Tibial nerve (tissue), 4 donors: ENCODE data around the gene LPCAT2. TPM values are rescaled to one million over a fixed set of nuclear protein-coding genes. Genes with fewer than 3 reads are reported as not detected.
A peak's percentile ranks its signal among the peaks of the same experiment; 100 is the strongest.

Experiments used
- DNase-seq, 2 donors: peaks; one replicate each; pipeline ENCODE4 v3.0.0-alpha.2; 2019; ENCODE audit warnings: low spot score in 2 of 2
- H3K27ac ChIP-seq, 4 donors: fragments of 200-600 bp; sonication (generic) in 3 of 4; one replicate each; pipeline ENCODE4 v1.5.1; 2017 to 2019; ENCODE audit warnings: mild to moderate bottlenecking in 1 of 4
- H3K27me3 ChIP-seq, 2 donors: fragments of 200-600 bp; sonication (generic) in 1 of 2; one replicate each; pipeline versions ENCODE4 v1.5.1 to v1.6.0; 2017 to 2019
- H3K36me3 ChIP-seq, 3 donors: fragments of 200-600 bp; sonication (generic); one replicate each; pipeline ENCODE4 v1.5.1; 2018 to 2019
- H3K4me1 ChIP-seq, 4 donors: fragments of 200-600 bp; sonication (generic) in 3 of 4; one replicate each; pipeline ENCODE4 v1.5.1; 2017 to 2019
- H3K4me3 ChIP-seq, 4 donors: fragments of 200-600 bp; sonication (generic) in 3 of 4; one replicate each; pipeline ENCODE4 v1.5.1; 2017 to 2019; ENCODE audit warnings: mild to moderate bottlenecking in 1 of 4, moderate library complexity in 1 of 4
- H3K9me3 ChIP-seq, 4 donors: fragments of 200-600 bp; sonication (generic) in 3 of 4; one replicate each; pipeline ENCODE4 v1.5.1; 2017 to 2019
- EP300 ChIP-seq, 2 donors: sonication (generic); formaldehyde crosslinking; IDR thresholded peaks; one replicate each; pipeline ENCODE4 v1.6.1; 2017; ENCODE audit warnings: antibody characterized with exemption in 2 of 2, mild to moderate bottlenecking in 1 of 2
- POLR2A ChIP-seq, 2 donors: fragments of 450-650 bp; IDR thresholded peaks; one replicate each; pipeline ENCODE4 v1.6.1; 2017; ENCODE audit warnings: antibody characterized with exemption in 2 of 2, mild to moderate bottlenecking in 2 of 2, moderate library complexity in 2 of 2
- WGBS, 2 donors: methylation state at CpG; one replicate each; pipeline ENCODE4 v1.1.5; 2018; 5-methylcytosine and 5-hydroxymethylcytosine counted together
- total RNA-seq, 4 donors: library from RNA; depleted of rRNA; stranded (reverse); fragments of >200 nt; gene quantifications; one replicate each; pipeline ENCODE4 v1.1.0, GENCODE V29; 2016
- TF ChIP-seq, protein P1 (sequence below), 5 experiments: fragments of 200-600 bp in 3 of 5; fragments of 450-650 bp in 2 of 5; sonication (generic) in 3 of 5; IDR thresholded peaks; one replicate each; pipeline ENCODE4 v1.5.1; 2016 to 2019; ENCODE audit warnings: antibody characterized with exemption in 5 of 5, mild to moderate bottlenecking in 3 of 5, moderate library complexity in 2 of 5

LPCAT2 gene
- total RNA-seq, 4 donors from 2014 or later: 14.9 to 33.4 (median 24.0) TPM

DNA sequence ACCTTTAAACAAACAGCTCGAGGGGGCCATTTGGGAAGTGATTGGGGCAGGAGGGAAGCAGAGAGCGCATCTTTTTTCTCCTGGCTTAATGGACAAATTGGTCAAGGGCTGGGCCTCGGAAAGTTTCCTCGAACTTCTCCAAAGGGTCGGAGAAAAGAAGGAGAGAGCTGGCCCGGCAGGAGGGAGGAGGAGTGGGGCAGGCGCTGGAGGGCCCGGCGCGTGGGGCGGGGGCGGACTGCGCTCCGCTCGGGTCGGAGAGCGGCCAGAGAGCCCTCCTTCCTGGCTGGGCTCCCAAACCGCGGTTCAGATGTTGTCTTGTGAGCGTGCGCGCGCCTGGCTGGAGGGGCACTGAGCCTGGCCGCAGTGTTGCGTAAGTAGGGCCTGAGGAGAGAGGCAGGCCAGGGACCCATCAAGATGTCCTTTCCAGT lies 28.6 kb upstream of the LPCAT2 start:
- Histone ChIP-seq H3K27ac (peak overlapping the region; percentile 75 to 92 (median 83)), H3K4me3 (peak overlapping the region; percentile 45 to 72 (median 48)), H3K4me1 (peaks cover 0 to 69% (median 7%) of the 10 kb centered on the region in 4 donors), H3K9me3 (no peaks in the 10 kb centered on the region), H3K27me3 (no peaks in the 10 kb centered on the region), H3K36me3 (peaks cover 0 to 27% (median 0%) of the 10 kb centered on the region in 3 donors)
- WGBS, 2 donors: 0 to 1% methylated on average over 21 to 25 of the region's 25 CpGs
- TF ChIP-seq, protein P1, sequence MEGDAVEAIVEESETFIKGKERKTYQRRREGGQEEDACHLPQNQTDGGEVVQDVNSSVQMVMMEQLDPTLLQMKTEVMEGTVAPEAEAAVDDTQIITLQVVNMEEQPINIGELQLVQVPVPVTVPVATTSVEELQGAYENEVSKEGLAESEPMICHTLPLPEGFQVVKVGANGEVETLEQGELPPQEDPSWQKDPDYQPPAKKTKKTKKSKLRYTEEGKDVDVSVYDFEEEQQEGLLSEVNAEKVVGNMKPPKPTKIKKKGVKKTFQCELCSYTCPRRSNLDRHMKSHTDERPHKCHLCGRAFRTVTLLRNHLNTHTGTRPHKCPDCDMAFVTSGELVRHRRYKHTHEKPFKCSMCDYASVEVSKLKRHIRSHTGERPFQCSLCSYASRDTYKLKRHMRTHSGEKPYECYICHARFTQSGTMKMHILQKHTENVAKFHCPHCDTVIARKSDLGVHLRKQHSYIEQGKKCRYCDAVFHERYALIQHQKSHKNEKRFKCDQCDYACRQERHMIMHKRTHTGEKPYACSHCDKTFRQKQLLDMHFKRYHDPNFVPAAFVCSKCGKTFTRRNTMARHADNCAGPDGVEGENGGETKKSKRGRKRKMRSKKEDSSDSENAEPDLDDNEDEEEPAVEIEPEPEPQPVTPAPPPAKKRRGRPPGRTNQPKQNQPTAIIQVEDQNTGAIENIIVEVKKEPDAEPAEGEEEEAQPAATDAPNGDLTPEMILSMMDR (IDR thresholded peaks at IDR 0.05): no peak
- peak in 1 of 2 donors; percentile 36 for TF ChIP-seq POLR2A (IDR thresholded peaks at IDR 0.05)
- peak in 1 of 2 donors; percentile 86 for TF ChIP-seq EP300 (IDR thresholded peaks at IDR 0.05)
- peak; percentile 91 for DNase-seq

DNA sequence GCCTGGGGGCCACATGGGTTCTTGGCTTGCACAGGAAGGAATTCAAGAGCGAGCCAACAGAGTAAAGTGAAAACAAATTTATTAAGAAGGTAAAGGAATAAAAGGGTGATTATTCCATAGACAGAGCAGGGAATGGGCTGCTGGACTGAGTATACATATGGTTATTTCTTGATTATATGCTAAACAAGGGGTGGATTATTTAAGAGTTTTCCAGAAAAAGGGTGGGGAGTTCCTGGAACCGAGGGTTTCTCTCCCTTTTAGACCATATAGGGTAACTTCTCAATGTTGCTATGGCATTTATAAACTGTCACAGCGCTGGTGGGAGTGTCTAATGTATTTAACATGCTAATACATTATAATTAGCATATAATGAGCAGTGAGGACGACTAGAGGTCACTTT lies 27.8 kb upstream of the LPCAT2 start:
- H3K4me1 ChIP-seq: peaks cover 0 to 68% (median 7%) of the 10 kb centered on the region in 4 donors
- TF ChIP-seq EP300 (IDR thresholded peaks at IDR 0.05): peak in 1 of 2 donors; percentile 1
- TF ChIP-seq, protein P1 (IDR thresholded peaks at IDR 0.05): no peak
- no peak for TF ChIP-seq POLR2A (IDR thresholded peaks at IDR 0.05)
- WGBS, 2 donors: 51 to 67% methylated on average over 4 of the region's 4 CpGs
- peak overlapping the region; percentile 45 to 72 (median 48) for H3K4me3 ChIP-seq
- H3K27me3 ChIP-seq: no peaks in the 10 kb centered on the region
- H3K27ac ChIP-seq: peak overlapping the region; percentile 7 to 92 (median 48)
- no peak for DNase-seq
- H3K36me3 ChIP-seq: peaks cover 0 to 32% (median 0%) of the 10 kb centered on the region in 3 donors
- no peaks in the 10 kb centered on the region for H3K9me3 ChIP-seq

DNA sequence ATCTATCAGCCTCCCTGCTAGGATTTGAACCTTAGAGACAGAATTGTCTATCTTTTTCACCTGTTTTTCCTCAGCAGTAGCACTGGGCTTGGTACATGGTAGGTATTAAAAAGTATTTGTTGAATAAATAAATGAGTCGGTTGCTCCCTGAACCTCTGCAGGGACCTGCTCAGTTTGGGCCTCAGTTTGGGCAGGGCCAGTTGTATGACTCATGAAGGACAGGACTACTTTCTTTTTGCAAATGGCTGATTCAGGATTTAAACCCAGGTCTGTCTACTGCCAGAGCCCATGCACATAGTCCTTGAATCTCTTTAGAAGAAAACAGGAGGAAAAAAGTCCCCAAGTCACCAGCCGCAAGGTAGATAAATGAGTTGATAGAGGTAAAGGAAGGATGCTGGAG lies 26.8 kb upstream of the LPCAT2 start:
- TF ChIP-seq EP300 (IDR thresholded peaks at IDR 0.05): peak in 1 of 2 donors; percentile 0
- TF ChIP-seq, protein P1 (IDR thresholded peaks at IDR 0.05): no peak
- TF ChIP-seq POLR2A (IDR thresholded peaks at IDR 0.05): no peak
- Histone ChIP-seq H3K9me3 (no peaks in the 10 kb centered on the region), H3K4me3 (peak overlapping the region in 1 of 4 donors; percentile 72), H3K27ac (peak overlapping the region in 2 of 4 donors; percentile 54 to 92), H3K4me1 (peaks cover 0 to 60% (median 7%) of the 10 kb centered on the region in 4 donors), H3K36me3 (peaks cover 0 to 32% (median 0%) of the 10 kb centered on the region in 3 donors), H3K27me3 (no peaks in the 10 kb centered on the region)
- no peak for DNase-seq
- WGBS, 2 donors: 89% methylated on average over 2 of the region's 2 CpGs

DNA sequence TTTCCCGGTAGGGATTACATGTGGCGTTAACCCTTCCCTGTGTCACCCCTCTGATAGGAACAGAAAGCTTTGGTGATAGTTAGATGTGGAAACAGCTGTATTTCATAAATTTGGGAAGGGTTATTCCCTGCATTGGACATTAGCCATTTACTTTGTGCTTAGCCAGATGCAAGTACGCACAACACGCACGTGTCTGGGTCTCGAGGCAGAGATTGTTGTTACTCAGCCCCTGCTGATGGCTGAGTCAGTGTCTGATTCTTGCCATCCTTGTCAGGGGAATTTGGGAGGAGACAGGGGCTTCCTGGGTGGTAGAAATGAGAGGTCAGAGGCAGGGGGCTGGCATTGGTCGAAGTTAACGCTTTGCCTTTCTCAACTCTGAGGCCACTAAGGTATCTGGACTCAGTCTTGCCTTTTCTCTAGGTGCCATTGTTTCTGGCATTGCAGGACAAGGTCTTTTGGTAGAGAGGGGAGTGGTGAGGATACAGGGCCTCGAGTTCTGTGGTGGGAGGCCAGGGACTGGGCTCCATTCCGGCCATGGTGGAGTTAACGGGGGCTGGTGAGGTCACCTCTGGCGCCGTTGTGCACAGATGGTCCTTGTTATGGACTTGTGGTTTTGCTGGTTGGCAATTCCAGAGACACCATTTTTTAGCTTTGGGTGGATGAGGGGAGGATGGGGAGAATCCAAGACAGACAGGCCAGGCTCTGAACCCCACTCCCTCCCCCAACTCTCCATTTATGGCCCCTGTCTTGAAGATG lies 21.6 kb upstream of the LPCAT2 start:
- H3K4me3 ChIP-seq: no peak overlapping the region
- H3K9me3 ChIP-seq: no peaks in the 10 kb centered on the region
- WGBS, 2 donors: 41 to 49% methylated on average over 13 of the region's 13 CpGs
- peak in 1 of 2 donors; percentile 88 for TF ChIP-seq EP300 (IDR thresholded peaks at IDR 0.05)
- TF ChIP-seq, protein P1 (IDR thresholded peaks at IDR 0.05): no peak
- TF ChIP-seq POLR2A (IDR thresholded peaks at IDR 0.05): no peak
- H3K4me1 ChIP-seq: peaks cover 0 to 60% (median 4%) of the 10 kb centered on the region in 4 donors
- peak overlapping the region in 3 of 4 donors; percentile 58 to 92 (median 62) for H3K27ac ChIP-seq
- peak in 1 of 2 donors; percentile 77 for DNase-seq
- peaks cover 0 to 73% (median 0%) of the 10 kb centered on the region in 3 donors for H3K36me3 ChIP-seq
- H3K27me3 ChIP-seq: no peaks in the 10 kb centered on the region

DNA sequence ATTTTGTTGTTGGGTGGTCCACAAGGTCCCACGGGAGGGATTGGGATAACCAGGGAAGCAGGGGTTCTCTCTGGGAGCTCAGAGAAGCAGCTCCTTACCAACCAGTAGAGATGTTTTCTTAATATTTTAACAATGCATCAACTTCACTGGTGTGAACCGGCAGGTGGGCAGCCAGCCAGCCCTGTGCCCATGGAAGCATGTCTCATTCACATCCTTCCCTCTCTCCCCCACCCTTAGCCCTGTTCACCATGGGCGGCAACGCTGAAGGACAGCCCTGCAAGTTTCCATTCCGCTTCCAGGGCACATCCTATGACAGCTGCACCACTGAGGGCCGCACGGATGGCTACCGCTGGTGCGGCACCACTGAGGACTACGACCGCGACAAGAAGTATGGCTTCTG lies 20.6 kb upstream of the LPCAT2 start:
- Histone ChIP-seq H3K27ac (peak overlapping the region in 2 of 4 donors; percentile 58 to 92), H3K4me1 (peaks cover 0 to 63% (median 2%) of the 10 kb centered on the region in 4 donors), H3K36me3 (peaks cover 0 to 64% (median 0%) of the 10 kb centered on the region in 3 donors), H3K4me3 (no peak overlapping the region), H3K9me3 (no peaks in the 10 kb centered on the region), H3K27me3 (no peaks in the 10 kb centered on the region)
- 84 to 92% methylated on average over 11 to 12 of the region's 12 CpGs for WGBS, 2 donors
- TF ChIP-seq POLR2A (IDR thresholded peaks at IDR 0.05) (no peak), EP300 (IDR thresholded peaks at IDR 0.05) (no peak)
- TF ChIP-seq, protein P1 (IDR thresholded peaks at IDR 0.05): no peak
- no peak for DNase-seq
